Measurements from ENCODE around the gene AFF3. TPM values are rescaled to one million over a fixed set of nuclear protein-coding genes. Genes with fewer than 3 reads are reported as not detected.

Gene AFF3
- total and polyA plus RNA-seq, 2 of the 8 experiments (the other 6 are each of a cell fraction or from before 2014, with no cell fraction given): 0.27 to 3.0 TPM

DNA sequence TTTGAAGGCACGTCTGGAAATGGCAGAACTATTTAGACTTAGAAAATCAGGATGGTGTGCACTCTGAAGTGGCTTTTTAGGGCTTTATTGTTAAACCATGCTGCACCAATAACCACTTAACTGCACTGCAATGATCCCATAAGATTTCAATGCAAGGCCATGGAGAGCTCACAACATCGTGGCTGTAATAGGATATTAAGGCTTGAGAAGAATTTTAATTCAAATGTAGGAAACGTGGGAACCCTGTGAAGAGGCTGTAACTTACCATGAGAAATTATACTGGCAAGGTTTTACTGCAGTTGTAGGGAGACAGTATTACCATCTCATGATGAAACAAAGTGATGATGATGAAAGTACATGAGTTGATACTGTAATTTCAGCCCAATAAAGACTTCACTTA, 242.5 kb downstream of the AFF3 start:
- no peak overlapping the region for H3K23ac ChIP-seq (ENCODE audit: insufficient read length)
- H4K91ac ChIP-seq (replicated peaks; ENCODE audit: insufficient read length, low read length): no peak overlapping the region
- no peaks in the 10 kb centered on the region for H3K27me3 ChIP-seq (replicated peaks in 1 of 4; ENCODE audit: control insufficient read depth in 3 of 4, extremely low read depth in 1 of 4, insufficient read depth in 3 of 4, low read length in 3 of 4)
- H4K20me1 ChIP-seq (replicated peaks in 1 of 2; ENCODE audit: control insufficient read depth in 1 of 2, insufficient read depth in 2 of 2, low read length in 2 of 2): no peaks in the 10 kb centered on the region
- H3K4me2 ChIP-seq (ENCODE audit: insufficient read depth in 1 of 2, low read depth in 2 of 2, low read length in 2 of 2): no peak overlapping the region
- no peak overlapping the region for H4K8ac ChIP-seq (ENCODE audit: extremely low read depth, insufficient read depth, low read length)
- no peak overlapping the region for H3K4me3 ChIP-seq (ENCODE audit: extremely low read depth in 1 of 4, insufficient read depth in 2 of 4, low read depth in 3 of 4, low read length in 4 of 4)
- TF ChIP-seq CTCF (IDR thresholded peaks at IDR 0.05; ENCODE audit: control extremely low read depth in 1 of 3, insufficient read depth in 1 of 3, low read depth in 1 of 3, low read length in 3 of 3): no peak
- TF ChIP-seq POU5F1 (IDR thresholded peaks at IDR 0.05; ENCODE audit: low read depth, low read length): no peak
- TF ChIP-seq KDM4A (IDR thresholded peaks at IDR 0.05; ENCODE audit: low read depth, low read length, severe bottlenecking): no peak
- H2AFZ ChIP-seq (ENCODE audit: low read length): no peak overlapping the region
- ChIA-PET POLR2A (ENCODE audit: partially characterized antibody) (no interaction called here), CTCF (ENCODE audit: partially characterized antibody) (interaction anchor here (1.2 kb wide), 1 partner anchor 9 kb away, joined by 3 read pairs; no protein-coding TSS in a partner anchor)
- H3K23me2 ChIP-seq (ENCODE audit: low read depth, low read length): no peaks in the 10 kb centered on the region; the same call in 1 of the 2 replicates
- H3K18ac ChIP-seq (ENCODE audit: extremely low read depth, low read length): no peak overlapping the region
- H2BK15ac ChIP-seq (ENCODE audit: low read length): no peak overlapping the region
- DNase-seq (ENCODE audit: low read depth in 1 of 2, low spot score in 2 of 2) (no peak), FAIRE-seq (no peak)
- H3K4me1 ChIP-seq (replicated peaks in 1 of 4; ENCODE audit: control insufficient read depth in 3 of 4, insufficient read depth in 4 of 4, low read length in 3 of 4): no peaks in the 10 kb centered on the region
- no peak overlapping the region for H3K9ac ChIP-seq (replicated peaks in 1 of 4; ENCODE audit: extremely low read depth in 1 of 4, low read depth in 3 of 4, low read length in 3 of 4)
- H2BK5ac ChIP-seq (ENCODE audit: low read depth, low read length): no peak overlapping the region
- H3K36me3 ChIP-seq (ENCODE audit: control insufficient read depth in 2 of 4, insufficient read depth in 4 of 4, low read length in 3 of 4): no peaks in the 10 kb centered on the region
- H2BK20ac ChIP-seq (ENCODE audit: low read length): no peak overlapping the region
- no peak overlapping the region for H2AK5ac ChIP-seq (ENCODE audit: low read depth, low read length)
- no peak overlapping the region for H3K4ac ChIP-seq (replicated peaks; ENCODE audit: insufficient read length, low read depth, low read length)
- H3K9me3 ChIP-seq (ENCODE audit: insufficient read depth in 2 of 2, low read depth in 1 of 2, low read length in 1 of 2): no peaks in the 10 kb centered on the region
- H2BK120ac ChIP-seq (replicated peaks; ENCODE audit: low read depth, low read length): no peak overlapping the region
- H4K5ac ChIP-seq (ENCODE audit: insufficient read length, low read depth, low read length): no peak overlapping the region
- no peaks in the 10 kb centered on the region for H3K79me1 ChIP-seq (ENCODE audit: low read depth, low read length)
- 89% methylated on average over 3 of the region's 3 CpGs; no CpG with 5 or more reads in 1 of the 2 experiments for WGBS, 2 experiments (ENCODE audit: extremely low coverage in 1 of 2, insufficient coverage in 1 of 2, insufficient read length in 1 of 2, insufficient replicate concordance in 2 of 2, low coverage in 1 of 2, low lambda C conversion rate in 2 of 2, missing lambda C conversion rate in 1 of 2)
- no peaks in the 10 kb centered on the region for H3K79me2 ChIP-seq (ENCODE audit: control insufficient read depth in 1 of 2, insufficient read depth in 2 of 2, low read length in 2 of 2)
- no peak overlapping the region for H2BK12ac ChIP-seq (ENCODE audit: low read depth, low read length)
- H3K14ac ChIP-seq (ENCODE audit: insufficient read length): no peak overlapping the region
- no peak overlapping the region for H3K27ac ChIP-seq (ENCODE audit: low read depth, low read length)
- no peak overlapping the region for H3K56ac ChIP-seq (replicated peaks; ENCODE audit: insufficient read length, low read depth, low read length)
